ENCODE results near the gene FKBP10. TPM values are rescaled to one million over a fixed set of nuclear protein-coding genes. Genes with fewer than 3 reads are reported as not detected.

FKBP10 gene
- total and polyA plus RNA-seq, 9 of the 15 experiments (the other 6 are each of a cell fraction or from before 2014, with no cell fraction given): 0.03 to 3.0 (median 1.4) TPM; not detected in 1

DNA sequence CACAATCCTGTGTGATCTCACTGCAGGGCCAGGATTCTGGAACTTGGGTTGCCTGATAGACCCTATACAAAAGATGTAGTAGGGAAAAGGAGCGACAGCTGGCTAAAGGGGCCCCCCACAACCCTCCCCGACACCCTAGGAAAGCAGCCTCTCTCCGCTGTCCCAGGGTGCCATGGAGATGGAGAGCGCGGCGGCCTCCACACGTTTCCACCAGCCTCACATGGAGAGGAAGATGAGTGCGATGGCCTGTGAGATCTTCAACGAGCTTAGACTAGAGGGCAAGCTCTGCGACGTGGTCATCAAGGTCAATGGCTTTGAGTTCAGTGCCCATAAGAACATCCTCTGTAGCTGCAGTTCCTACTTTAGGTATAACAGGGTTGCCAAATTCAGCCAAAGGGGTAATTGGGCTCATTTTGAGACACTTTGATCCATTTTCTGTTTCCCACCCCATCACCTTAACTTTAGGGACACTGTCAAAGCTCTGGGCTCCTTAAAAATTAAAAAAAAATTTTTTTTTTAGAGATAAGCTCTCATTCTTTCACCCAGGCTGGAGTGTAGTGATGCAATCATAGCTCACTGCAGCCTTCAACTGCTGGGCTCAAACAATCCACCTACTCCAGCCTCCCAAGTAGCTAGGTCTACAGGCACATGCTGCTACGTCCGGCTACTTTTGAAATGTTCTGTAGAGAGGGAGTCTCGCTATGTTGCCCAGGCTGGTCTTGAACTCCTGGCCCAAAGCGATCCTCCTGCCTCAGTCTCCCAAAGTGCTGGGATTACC, 25.1 kb downstream of the FKBP10 start, which contains the start of gene KLHL10:
Gene KLHL10, plus strand, starts transcription at position 65 of the 778 bp plus-strand sequence. Its CDS starts 108 bp downstream, at position 173.
- Histone ChIP-seq H3K79me2 (ENCODE audit: control insufficient read depth, insufficient read depth, low read length) (peaks cover 17% of the 10 kb centered on the region), H3K4me3 (no peak within 1 kb of the TSS), H3K27ac (ENCODE audit: extremely low read depth, low read depth, low read length) (no peak within 1 kb of the TSS), H3K4me1 (replicated peaks in 1 of 2; ENCODE audit: control insufficient read depth in 2 of 2, insufficient read depth in 2 of 2, low read length in 2 of 2) (peaks cover 7 to 15% of the 10 kb centered on the region in 2 experiments; a peak in 4 of 5 replicates), H3K9ac (ENCODE audit: insufficient read depth in 1 of 2, low read depth in 2 of 2, low read length in 2 of 2) (peak within 1 kb of the TSS; percentile 47 to 53; a peak in 3 of 4 replicates), H3K27me3 (ENCODE audit: control insufficient read depth in 2 of 2, insufficient read depth in 2 of 2, low read length in 2 of 2) (no peaks in the 10 kb centered on the region), H3K9me1 (ENCODE audit: control insufficient read depth, insufficient read depth, low read length) (no peaks in the 10 kb centered on the region), H2AFZ (ENCODE audit: low read depth, low read length) (peak within 1 kb of the TSS; percentile 92), H3K36me3 (ENCODE audit: control insufficient read depth, insufficient read depth, low read length) (peaks cover 14% of the 10 kb centered on the region; the same call in 2 of the 3 replicates), H4K20me1 (replicated peaks; ENCODE audit: control insufficient read depth, insufficient read depth, low read length) (no peaks in the 10 kb centered on the region), H3K4me2 (ENCODE audit: insufficient read depth, low read length) (peak within 1 kb of the TSS; percentile 89), H3K9me3 (replicated peaks; ENCODE audit: control insufficient read depth, insufficient read depth, low read depth, low read length) (no peaks in the 10 kb centered on the region)
- DNase-seq (ENCODE audit: extremely low read depth in 1 of 4, low spot score in 3 of 4) (no peak), FAIRE-seq (no peak), ATAC-seq (0 out of 3 replicates have a peak, but pooled peaks have one; percentile 15)
- POLR2A ChIA-PET: interaction anchor here (0.6 to 1.7 kb wide), 11 partner anchors 8 to 147 kb away, joined by 3 to 6 read pairs (median 3); partner anchors contain the start of gene KLHL11
- TF ChIP-seq ZNF551 (CRISPR knock-in tag; IDR thresholded peaks at IDR 0.05) (no peak), CEBPG (CRISPR knock-in tag; IDR thresholded peaks at IDR 0.05) (peak; percentile 62), CEBPG (tag; conservative IDR thresholded peaks at IDR 0.05 in 1 of 2, IDR thresholded peaks at IDR 0.05 in 1 of 2) (peak; percentile 66 to 81; a peak in 3 of 4 replicates), SNIP1 (IDR thresholded peaks at IDR 0.05; ENCODE audit: low read depth) (no peak), ZNF589 (CRISPR knock-in tag; IDR thresholded peaks at IDR 0.05; ENCODE audit: low read depth) (0 out of 2 replicates have a peak, but pooled peaks have one; percentile 43), CEBPB (tag; IDR thresholded peaks at IDR 0.05) (peak; percentile 78), ATF7 (IDR thresholded peaks at IDR 0.05) (peak; percentile 14; the same call in 1 of the 2 replicates)
- TF ChIP-seq, protein P1, sequence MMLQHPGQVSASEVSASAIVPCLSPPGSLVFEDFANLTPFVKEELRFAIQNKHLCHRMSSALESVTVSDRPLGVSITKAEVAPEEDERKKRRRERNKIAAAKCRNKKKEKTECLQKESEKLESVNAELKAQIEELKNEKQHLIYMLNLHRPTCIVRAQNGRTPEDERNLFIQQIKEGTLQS (IDR thresholded peaks at IDR 0.05): peak; percentile 87
- TF ChIP-seq, protein P1 (CRISPR knock-in tag; conservative IDR thresholded peaks at IDR 0.05): no peak
- TF ChIP-seq, protein P2, sequence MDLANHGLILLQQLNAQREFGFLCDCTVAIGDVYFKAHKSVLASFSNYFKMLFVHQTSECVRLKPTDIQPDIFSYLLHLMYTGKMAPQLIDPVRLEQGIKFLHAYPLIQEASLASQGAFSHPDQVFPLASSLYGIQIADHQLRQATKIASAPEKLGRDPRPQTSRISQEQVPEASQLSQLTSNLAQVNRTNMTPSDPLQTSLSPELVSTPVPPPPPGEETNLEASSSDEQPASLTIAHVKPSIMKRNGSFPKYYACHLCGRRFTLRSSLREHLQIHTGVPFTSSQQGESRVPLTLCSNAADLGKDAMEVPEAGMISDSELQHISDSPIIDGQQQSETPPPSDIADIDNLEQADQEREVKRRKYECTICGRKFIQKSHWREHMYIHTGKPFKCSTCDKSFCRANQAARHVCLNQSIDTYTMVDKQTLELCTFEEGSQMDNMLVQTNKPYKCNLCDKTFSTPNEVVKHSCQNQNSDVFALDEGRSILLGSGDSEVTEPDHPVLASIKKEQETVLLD (IDR thresholded peaks at IDR 0.05): no peak
- in situ Hi-C loops (cut with MboI) (no loop called here), intact Hi-C loops (cut with micrococcal nuclease) (no loop called here)
- no TSS peak for BruUV-seq (replicated peaks)
- CTCF ChIA-PET (ENCODE audit: low intra/inter-chr PET ratio): no interaction called here
- 74% methylated on average over 13 of the region's 15 CpGs for WGBS (ENCODE audit: insufficient coverage, low coverage, missing lambda C conversion rate)

Measured in K562 (cell line).